C4-2B (cell line): ENCODE measurements around the gene TMEM260.
"Not testable (repeated sequence)": the region's sequence is repeated elsewhere in the genome, so short reads cannot be mapped to it uniquely, and the experiment has no call there.

Experiments used
- H3K27ac ChIP-seq: fragments of 450-650 bp; 2 replicates; pipeline ENCODE4 v1.5.1; 2017
- CTCF ChIP-seq: fragments of 450-650 bp; conservative IDR thresholded peaks from 2 replicates; pipeline ENCODE4 v1.5.1; 2017; ENCODE audit warnings: mild to moderate bottlenecking
- ZFX ChIP-seq: fragments of 450-650 bp; IDR thresholded peaks from 2 replicates; pipeline ENCODE4 v1.6.1; 2017

Gene TMEM260

GRCh38 chr14:56659378-56659777 lies 79.8 kb downstream of the TMEM260 start:
- TF ChIP-seq CTCF, result no peak
- no peak for TF ChIP-seq ZFX
- H3K27ac ChIP-seq, result no peak overlapping the region

- no peak overlapping the region for H3K27ac ChIP-seq
- peak; percentile 90 for TF ChIP-seq CTCF
- no peak for TF ChIP-seq ZFX
These were observed 80.5 kb downstream of the TMEM260 start for GRCh38 chr14:56659964-56660551.

GRCh38 chr14:56660677-56661389 lies 81.2 kb downstream of the TMEM260 start:
- H3K27ac ChIP-seq, result no peak overlapping the region
- no peak for TF ChIP-seq CTCF
- TF ChIP-seq ZFX, result no peak

- TF ChIP-seq ZFX, result no peak
- TF ChIP-seq CTCF, result no peak
- H3K27ac ChIP-seq, result no peak overlapping the region
These were observed 81.9 kb downstream of the TMEM260 start for GRCh38 chr14:56661478-56661877.

- no peak overlapping the region for H3K27ac ChIP-seq
- no peak for TF ChIP-seq CTCF
- no peak for TF ChIP-seq ZFX
These were observed 85.3 kb downstream of the TMEM260 start for GRCh38 chr14:56664811-56665421.

- no peak for TF ChIP-seq CTCF
- TF ChIP-seq ZFX, result no peak
- no peak overlapping the region for H3K27ac ChIP-seq
These were observed 86.7 kb downstream of the TMEM260 start for GRCh38 chr14:56666294-56666693.

- H3K27ac ChIP-seq, result no peak overlapping the region
- TF ChIP-seq CTCF (no peak), ZFX (no peak)
These were observed 87.1 kb downstream of the TMEM260 start for GRCh38 chr14:56666716-56667115.

GRCh38 chr14:56667290-56667689 lies 87.7 kb downstream of the TMEM260 start:
- not testable (repeated sequence) for H3K27ac ChIP-seq
